Type B pancreatic cell (in vitro differentiated cells): ENCODE results near the gene NCEH1. TPM values are rescaled to one million over a fixed set of nuclear protein-coding genes. Genes with fewer than 3 reads are reported as not detected.
"Not testable (repeated sequence)": the region's sequence is repeated elsewhere in the genome, so short reads cannot be mapped to it uniquely, and the experiment has no call there.

Experiments used
- DNase-seq: peaks from one replicate; pipeline ENCODE4 v3.0.0; 2021; ENCODE audit warnings: mixed read lengths; ENCODE audit not compliant: unreplicated experiment; ENCODE audit errors: extremely low spot score
- H3K27ac Mint-ChIP-seq: 2 replicates; pipeline ENCODE4 v1.8.0; 2021; ENCODE audit warnings: mild to moderate bottlenecking, mixed read lengths
- H3K27me3 Mint-ChIP-seq: 2 replicates; pipeline ENCODE4 v1.8.0; 2021; ENCODE audit warnings: mixed read lengths
- H3K36me3 Mint-ChIP-seq: 2 replicates; pipeline ENCODE4 v1.8.0; 2021; ENCODE audit warnings: mixed read lengths
- H3K4me1 Mint-ChIP-seq: one replicate; pipeline ENCODE4 v1.8.0; 2021; ENCODE audit warnings: mixed read lengths; ENCODE audit not compliant: unreplicated experiment
- H3K4me3 Mint-ChIP-seq: 2 replicates; pipeline ENCODE4 v1.8.0; 2021; ENCODE audit warnings: mild to moderate bottlenecking, mixed read lengths
- H3K9me3 Mint-ChIP-seq: 2 replicates; pipeline ENCODE4 v1.8.0; 2021; ENCODE audit warnings: mixed read lengths
- total RNA-seq: library from RNA; stranded (reverse); gene quantifications from 2 replicates; pipeline ENCODE4 v1.2.1, GENCODE V29; 2021; ENCODE audit warnings: low replicate concordance
- TF ChIP-seq, protein P1 (sequence below): fragments of 200-600 bp; sonication (generic); conservative IDR thresholded peaks from 2 replicates; pipeline ENCODE4 v1.5.0; 2021; ENCODE audit warnings: antibody characterized with exemption, mild to moderate bottlenecking

Gene NCEH1
- total RNA-seq, 1 donor from 2014 or later = 7.0 TPM

DNA sequence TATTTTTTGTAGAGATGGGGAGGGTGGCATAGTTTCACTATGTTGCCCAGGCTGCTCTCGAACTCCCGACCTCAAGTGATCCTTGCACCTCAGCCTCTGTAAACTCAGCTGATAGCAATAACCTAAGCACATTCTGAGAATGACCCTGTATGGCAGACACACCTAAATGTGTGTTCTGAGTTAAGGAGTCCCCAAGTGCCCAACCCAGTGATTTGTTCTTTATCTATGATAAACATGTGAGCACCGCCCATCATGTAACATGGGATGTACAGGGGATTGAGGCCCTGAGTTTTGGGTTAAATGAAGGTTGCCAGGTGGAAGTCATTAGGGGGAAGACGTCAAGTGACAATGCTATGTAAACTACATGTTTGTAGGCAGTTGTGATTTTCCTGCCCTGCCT lies 5.7 kb downstream of the NCEH1 start:
- DNase-seq = no peak
- Mint-ChIP-seq H3K27me3 (no peaks in the 10 kb centered on the region), H3K4me1 (peaks cover 29% of the 10 kb centered on the region), H3K9me3 (no peaks in the 10 kb centered on the region), H3K36me3 (no peaks in the 10 kb centered on the region), H3K27ac (no peak overlapping the region), H3K4me3 (no peak overlapping the region)
- TF ChIP-seq, protein P1, sequence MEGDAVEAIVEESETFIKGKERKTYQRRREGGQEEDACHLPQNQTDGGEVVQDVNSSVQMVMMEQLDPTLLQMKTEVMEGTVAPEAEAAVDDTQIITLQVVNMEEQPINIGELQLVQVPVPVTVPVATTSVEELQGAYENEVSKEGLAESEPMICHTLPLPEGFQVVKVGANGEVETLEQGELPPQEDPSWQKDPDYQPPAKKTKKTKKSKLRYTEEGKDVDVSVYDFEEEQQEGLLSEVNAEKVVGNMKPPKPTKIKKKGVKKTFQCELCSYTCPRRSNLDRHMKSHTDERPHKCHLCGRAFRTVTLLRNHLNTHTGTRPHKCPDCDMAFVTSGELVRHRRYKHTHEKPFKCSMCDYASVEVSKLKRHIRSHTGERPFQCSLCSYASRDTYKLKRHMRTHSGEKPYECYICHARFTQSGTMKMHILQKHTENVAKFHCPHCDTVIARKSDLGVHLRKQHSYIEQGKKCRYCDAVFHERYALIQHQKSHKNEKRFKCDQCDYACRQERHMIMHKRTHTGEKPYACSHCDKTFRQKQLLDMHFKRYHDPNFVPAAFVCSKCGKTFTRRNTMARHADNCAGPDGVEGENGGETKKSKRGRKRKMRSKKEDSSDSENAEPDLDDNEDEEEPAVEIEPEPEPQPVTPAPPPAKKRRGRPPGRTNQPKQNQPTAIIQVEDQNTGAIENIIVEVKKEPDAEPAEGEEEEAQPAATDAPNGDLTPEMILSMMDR = no peak

DNA sequence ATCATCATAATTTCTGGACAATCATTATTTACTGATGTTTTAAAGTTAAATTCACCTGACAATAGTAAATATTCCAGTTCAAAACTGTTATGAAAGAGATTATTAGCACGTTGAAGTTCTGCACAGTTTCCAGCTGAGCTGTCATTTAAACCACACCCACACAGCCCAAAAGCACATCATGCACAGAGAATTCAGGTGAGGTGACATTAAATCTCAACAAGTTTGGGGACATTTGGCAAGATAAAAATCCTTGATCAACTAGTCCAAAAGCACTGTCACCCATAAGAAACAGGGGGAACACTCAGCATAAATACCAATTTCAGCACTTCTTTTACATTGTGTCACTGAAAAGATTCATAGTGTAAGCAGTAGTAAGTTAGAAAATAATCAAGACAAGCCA lies 6.9 kb downstream of the NCEH1 start:
- TF ChIP-seq, protein P1 = no peak
- no peak overlapping the region for H3K4me3 Mint-ChIP-seq
- peak overlapping the region; percentile 35 for H3K27ac Mint-ChIP-seq
- DNase-seq = no peak
- H3K4me1 Mint-ChIP-seq = peaks cover 20% of the 10 kb centered on the region
- H3K27me3 Mint-ChIP-seq = no peaks in the 10 kb centered on the region
- H3K36me3 Mint-ChIP-seq = no peaks in the 10 kb centered on the region
- H3K9me3 Mint-ChIP-seq = no peaks in the 10 kb centered on the region

DNA sequence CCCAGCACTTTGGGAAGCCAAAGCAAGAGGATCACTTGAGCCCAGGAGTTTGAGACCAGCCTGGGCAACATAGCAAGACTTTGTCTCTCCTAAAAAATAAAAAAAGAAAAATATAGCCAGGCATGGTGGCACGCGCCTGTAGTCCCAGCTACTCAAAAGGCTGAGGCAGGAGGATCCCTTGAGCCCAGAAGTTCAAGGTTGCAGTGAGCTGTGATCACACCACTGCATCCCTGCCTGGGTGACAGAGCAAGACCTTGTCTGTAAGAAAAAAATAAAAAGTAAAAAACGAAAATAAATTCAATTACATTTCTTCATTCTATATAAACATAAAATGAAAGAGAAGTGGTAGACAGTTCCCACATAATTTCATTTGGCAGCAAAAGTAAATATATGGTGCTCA lies 8.1 kb downstream of the NCEH1 start:
- H3K9me3 Mint-ChIP-seq, H3K36me3 Mint-ChIP-seq, H3K27ac Mint-ChIP-seq, H3K4me3 Mint-ChIP-seq, H3K27me3 Mint-ChIP-seq, DNase-seq: not testable (repeated sequence)
- H3K4me1 Mint-ChIP-seq = peaks cover 19% of the 10 kb centered on the region

DNA sequence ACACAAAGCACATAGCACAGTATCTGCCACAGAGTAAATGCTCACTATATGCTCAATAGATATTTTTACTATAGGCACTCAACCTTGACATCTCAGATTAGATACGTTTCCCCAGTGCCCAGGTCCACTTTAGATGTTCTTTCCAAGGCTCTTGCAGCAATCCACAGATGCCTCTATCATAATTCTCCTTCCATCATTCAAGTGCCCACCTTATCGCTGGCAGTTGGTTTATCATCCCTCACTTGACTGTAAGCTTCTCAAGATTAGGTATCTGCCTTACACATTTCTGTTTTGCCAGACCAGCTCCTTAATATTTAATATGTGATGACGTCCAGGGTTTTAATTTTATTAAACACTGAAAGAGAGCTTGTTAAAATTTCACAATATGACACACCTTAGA lies 8.6 kb downstream of the NCEH1 start:
- H3K36me3 Mint-ChIP-seq = no peaks in the 10 kb centered on the region
- TF ChIP-seq, protein P1 = no peak
- no peaks in the 10 kb centered on the region for H3K9me3 Mint-ChIP-seq
- DNase-seq = no peak
- H3K4me3 Mint-ChIP-seq = no peak overlapping the region
- H3K27me3 Mint-ChIP-seq = no peaks in the 10 kb centered on the region
- no peak overlapping the region for H3K27ac Mint-ChIP-seq
- peaks cover 19% of the 10 kb centered on the region for H3K4me1 Mint-ChIP-seq

DNA sequence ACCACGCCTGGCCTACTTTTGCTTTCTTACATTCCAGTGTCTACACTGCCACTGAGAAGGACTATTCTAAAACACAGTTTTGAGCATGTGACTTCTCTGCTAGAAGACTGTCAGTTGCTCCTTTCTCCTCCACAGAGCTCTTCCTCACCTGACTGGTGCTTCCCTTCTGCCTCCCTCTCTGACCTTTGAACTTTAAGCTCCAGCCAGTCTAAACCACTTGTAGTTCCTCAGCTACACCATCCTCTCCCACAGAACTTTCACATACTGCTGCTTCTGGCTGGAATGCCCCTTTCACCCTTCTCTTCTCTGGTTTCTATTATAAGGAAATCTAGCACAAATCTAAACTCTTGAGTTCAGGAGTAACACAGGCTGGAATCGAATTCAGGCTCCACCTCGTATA lies 9.1 kb downstream of the NCEH1 start:
- DNase-seq = no peak
- Mint-ChIP-seq H3K4me3 (no peak overlapping the region), H3K4me1 (peaks cover 19% of the 10 kb centered on the region), H3K9me3 (no peaks in the 10 kb centered on the region), H3K36me3 (no peaks in the 10 kb centered on the region), H3K27me3 (no peaks in the 10 kb centered on the region), H3K27ac (no peak overlapping the region)
- TF ChIP-seq, protein P1 = no peak

DNA sequence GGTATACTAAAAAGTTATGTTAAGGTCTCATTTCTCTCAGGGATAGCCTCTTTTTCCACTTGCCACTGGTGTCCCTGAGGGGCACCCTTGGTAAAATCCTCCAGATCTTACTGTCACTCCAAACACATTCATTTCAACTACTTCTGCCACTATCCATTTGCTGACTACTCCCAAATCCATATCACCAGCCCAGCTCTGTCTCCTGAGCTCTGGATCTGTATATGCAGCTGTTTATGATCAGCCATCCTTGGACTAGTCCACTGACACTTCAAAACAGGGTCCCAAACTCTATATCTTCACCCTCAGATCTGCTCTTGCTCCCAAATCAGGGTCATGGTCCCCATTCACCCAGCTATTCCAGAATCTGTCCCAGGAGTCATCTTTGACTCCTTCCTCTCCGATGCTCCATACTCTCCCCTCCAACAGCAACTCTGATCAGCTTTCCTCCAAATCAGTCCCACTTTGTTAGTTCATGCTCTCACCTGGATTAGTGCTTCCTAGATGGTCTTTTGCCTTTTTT lies 9.9 kb downstream of the NCEH1 start:
- H3K27ac Mint-ChIP-seq = no peak overlapping the region
- DNase-seq = no peak
- no peaks in the 10 kb centered on the region for H3K36me3 Mint-ChIP-seq
- H3K4me3 Mint-ChIP-seq = no peak overlapping the region
- peaks cover 19% of the 10 kb centered on the region for H3K4me1 Mint-ChIP-seq
- TF ChIP-seq, protein P1 = no peak
- H3K9me3 Mint-ChIP-seq = no peaks in the 10 kb centered on the region
- no peaks in the 10 kb centered on the region for H3K27me3 Mint-ChIP-seq
